Measurements from ENCODE around the gene KCTD12.

KCTD12 gene

DNA sequence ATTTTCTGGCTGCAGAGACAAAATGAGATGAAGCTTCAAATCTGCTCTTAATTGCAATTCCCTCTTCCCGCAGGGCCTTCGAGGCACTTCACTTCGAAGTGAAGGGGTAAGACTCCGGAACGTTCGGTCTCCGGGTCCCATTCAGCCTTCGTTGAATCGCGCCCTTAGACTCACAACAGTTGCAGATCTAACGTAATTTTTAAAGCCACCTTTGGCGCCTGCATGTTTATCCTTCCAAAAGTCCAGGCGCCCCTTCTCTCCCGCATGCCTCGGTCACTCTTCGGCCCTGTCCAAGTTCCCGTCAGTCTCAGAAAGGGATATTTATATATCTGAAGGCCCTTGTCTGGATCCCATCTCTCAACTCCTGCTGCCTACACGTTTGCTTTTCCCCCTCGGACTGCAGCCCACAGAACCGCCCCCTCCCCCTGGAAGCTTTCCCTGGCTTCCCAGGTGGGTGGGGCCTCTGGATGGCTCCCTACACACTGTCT lies 915 bp upstream of the KCTD12 start:
- no peak for DNase-seq (ENCODE audit: low spot score)

- DNase-seq (ENCODE audit: low spot score): no peak
These were observed 257 bp downstream of the KCTD12 start for GRCh38 chr13:76886005-76886291.

- DNase-seq (ENCODE audit: low spot score): no peak
These were observed 801 bp downstream of the KCTD12 start for GRCh38 chr13:76885203-76886004.

GRCh38 chr13:76884907-76885202 lies 1.4 kb downstream of the KCTD12 start:
- no peak for DNase-seq (ENCODE audit: low spot score)

DNA sequence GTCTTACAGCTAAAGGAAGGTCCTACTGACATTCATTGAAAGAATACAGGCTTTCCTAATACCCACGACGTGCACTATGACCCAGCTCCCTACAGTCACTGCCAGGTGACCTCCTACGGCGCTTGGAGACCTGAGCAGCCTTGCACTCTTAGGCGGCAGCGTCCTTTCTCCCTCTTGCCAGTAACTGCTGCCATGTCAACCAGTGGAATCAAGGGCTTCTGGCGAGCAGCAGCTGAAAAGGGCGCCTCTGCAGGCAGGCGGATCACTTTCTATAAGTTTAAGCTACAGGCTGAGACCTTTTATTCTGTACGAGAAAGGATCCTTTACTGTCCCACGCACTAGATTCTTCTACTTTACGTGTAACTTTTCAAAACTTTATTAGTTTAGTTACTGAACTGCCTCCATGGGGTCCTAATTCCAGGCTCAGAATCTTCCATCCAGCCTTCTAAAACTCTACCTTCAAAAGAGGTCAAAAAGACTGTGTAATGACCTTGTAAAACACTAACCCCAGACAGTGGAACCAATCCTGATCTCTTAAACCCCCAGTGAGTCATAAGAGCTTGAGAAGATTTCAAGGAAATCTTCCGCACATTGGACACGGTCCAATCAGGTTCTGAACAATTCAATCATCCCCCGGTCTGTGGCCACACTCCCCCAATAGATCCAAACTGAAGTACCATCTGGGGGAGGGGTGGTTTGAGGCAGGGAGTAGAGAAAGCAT lies 1.9 kb downstream of the KCTD12 start:
- no peak for DNase-seq (ENCODE audit: low spot score)

GRCh38 chr13:76883236-76883635 lies 3.0 kb downstream of the KCTD12 start:
- DNase-seq (ENCODE audit: low spot score): no peak

- no peak for DNase-seq (ENCODE audit: low spot score)
These were observed 3.8 kb downstream of the KCTD12 start for GRCh38 chr13:76882431-76882830.

DNA sequence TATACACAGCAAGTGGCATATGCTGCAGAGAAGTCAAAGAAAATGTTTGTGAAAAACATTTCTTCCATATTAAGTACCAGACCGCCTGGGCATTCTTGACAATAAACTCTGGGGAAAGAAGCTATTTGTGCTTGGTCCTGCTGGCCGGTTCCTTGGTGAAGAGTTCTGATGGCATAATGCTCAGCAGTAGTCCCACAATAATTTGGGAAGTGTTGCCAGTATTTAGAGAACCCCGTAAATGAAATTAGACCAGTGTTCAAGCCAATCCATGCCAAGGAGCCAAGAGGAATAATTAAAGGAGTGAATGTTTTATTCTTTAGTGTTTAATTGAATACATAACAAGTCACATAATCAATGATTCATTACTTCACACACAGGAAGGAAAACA lies 6.3 kb downstream of the KCTD12 start:
- no peak for DNase-seq (ENCODE audit: low spot score)

- no peak for DNase-seq (ENCODE audit: low spot score)
These were observed 6.9 kb downstream of the KCTD12 start for GRCh38 chr13:76879203-76879882.

DNA sequence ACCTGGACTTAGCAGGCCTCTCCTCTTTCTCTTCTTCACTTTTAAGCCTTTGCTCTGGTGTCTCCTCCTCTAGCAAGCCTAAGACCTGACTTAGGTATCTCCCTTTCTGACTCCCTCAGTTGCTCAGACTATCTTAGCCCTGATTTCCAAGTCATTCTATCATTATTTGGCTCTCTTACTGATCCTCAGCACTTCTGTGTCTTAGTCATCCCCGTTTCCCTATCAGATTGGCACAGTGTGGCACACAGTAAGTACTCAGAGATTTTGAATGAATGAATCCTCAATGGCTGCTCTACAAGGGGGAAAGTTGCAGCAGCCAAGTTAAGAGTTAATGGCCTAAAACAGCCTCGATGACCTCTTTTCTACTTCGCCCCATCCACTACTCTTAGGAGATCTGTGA lies 8.2 kb downstream of the KCTD12 start:
- DNase-seq (ENCODE audit: low spot score): no peak

DNA sequence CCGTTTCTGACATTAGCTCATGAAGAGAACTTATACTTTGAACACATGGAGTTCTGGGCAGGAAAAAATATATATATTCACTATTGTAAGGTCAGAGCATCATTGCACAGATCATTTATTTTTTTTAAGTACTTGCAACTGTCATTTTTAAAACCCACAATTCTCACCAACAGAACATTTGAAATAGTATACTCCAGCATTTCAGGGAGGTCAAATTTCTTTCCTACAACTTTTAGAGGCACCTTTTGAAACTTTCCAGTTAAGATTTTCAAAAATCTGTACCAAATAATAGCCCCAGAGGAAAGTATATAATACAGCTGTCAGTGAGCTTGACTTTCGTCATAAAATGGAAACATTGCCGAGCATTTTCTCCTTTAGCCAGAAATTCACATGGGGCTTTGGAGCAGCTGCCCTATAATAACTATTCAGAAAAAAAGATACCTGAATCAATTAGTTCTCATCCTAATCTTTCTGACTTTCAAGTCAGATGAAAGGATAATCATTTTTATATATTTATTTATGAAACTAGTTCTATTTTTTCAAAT lies 10.9 kb downstream of the KCTD12 start:
- no peak for DNase-seq (ENCODE audit: low spot score)

DNA sequence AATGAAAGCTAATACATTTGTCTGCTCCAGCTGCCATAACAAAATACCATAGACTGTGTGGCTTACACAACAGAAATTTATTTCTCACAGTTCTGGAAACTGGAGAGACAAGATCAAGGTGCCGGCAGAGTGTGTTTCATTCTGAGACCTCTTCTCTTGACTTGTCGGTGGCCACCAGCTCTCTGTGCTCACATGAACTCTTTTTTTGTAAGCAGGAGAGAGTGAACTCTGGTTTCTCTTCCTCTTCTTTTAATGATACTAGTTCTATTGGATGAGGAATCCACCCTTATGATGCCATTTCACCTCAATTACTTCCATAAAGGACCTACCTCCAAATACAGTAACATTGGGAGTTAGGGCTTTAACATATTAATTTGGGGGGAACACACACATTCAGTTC lies 11.7 kb downstream of the KCTD12 start:
- no peak for DNase-seq (ENCODE audit: low spot score)

DNA sequence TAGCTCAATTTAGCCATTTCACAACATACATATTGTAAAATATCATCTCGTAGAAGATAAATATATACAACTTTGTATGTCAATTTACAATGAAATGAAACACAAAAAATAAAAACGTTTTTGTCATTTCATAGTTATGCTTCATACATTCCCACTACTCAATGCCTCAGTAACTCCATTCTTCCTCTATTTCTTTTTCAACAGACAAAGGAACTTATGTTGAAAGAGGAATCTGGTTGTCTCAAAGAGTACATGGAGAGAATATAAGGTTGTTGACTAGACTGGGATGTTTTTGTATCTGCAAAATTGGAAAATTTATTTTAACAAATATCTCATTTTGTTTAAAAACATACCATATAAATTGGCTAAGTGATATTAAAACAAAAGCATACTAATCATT lies 12.8 kb downstream of the KCTD12 start:
- no peak for DNase-seq (ENCODE audit: low spot score)

- DNase-seq (ENCODE audit: low spot score): no peak
These were observed 13.5 kb downstream of the KCTD12 start for GRCh38 chr13:76872675-76873074.

- DNase-seq (ENCODE audit: low spot score): no peak
These were observed 14.8 kb downstream of the KCTD12 start for GRCh38 chr13:76871432-76871831.

DNA sequence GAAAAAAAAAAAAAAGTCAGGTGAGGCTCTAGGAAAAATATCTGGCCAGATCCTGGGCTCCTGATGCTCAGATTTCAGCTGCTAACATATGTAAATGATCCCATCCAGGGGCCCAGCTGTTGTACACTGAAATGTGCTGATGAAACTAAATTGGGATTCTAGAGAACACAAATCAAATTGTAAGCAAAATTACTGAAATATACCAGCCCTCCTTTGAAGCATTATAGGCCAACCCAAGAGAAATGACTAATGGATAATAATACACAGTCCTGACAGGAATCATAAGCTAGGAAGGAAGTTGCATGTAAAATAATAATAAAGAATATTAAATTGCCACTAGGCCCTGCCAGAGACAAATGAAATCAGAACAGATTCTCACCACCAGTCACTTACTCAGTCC lies 17.8 kb downstream of the KCTD12 start:
- DNase-seq (ENCODE audit: low spot score): no peak

- no peak for DNase-seq (ENCODE audit: low spot score)
These were observed 20.2 kb downstream of the KCTD12 start for GRCh38 chr13:76865996-76866503.

GRCh38 chr13:76865109-76865508 lies 21.1 kb downstream of the KCTD12 start:
- no peak for DNase-seq (ENCODE audit: low spot score)

DNA sequence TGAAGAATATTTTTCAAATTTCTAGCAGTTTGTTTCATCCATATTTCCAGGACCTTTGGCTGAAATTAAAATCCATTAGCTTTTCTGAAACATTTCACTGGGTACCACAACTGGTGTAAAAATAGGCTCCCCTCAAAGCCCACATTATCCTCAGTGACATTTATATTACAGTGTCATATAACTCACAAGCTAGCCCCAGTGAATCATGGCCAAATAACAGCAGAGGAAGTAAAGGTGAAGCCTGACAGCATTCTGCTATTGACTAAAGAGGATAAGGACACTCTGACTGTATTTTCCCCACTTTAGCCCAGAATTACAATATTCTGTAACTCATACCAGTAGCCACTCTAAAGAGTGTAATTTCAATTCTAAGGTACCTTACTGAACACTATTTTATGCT lies 21.9 kb downstream of the KCTD12 start:
- no peak for DNase-seq (ENCODE audit: low spot score)

- no peak for DNase-seq (ENCODE audit: low spot score)
These were observed 23.2 kb downstream of the KCTD12 start for GRCh38 chr13:76863022-76863421.

GRCh38 chr13:76861859-76862258 lies 24.3 kb downstream of the KCTD12 start:
- DNase-seq (ENCODE audit: low spot score): no peak

DNA sequence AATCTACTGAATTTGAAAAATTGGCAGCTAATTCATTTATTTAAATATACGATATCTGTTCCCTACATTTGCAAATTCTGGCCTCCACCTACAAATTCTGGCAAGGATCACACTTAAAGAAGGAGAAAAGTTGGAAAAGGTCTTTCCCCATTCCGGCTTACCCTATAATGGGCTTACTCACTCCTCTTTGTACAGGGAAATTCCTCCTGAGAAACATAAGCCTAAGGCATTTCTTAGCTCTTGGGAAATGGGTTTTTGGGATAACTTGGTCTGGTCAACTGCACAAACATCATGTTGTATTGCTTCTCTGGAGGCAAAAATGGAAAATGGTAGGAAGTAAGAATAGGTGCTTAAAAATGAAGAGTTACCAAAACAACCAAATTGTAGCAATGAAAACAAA lies 25.5 kb downstream of the KCTD12 start:
- DNase-seq (ENCODE audit: low spot score): no peak

- no peak for DNase-seq (ENCODE audit: low spot score)
These were observed 31.3 kb downstream of the KCTD12 start for GRCh38 chr13:76854894-76855293.
